Heart left ventricle (tissue), 16 donors: ENCODE measurements around the gene IDUA. TPM values are rescaled to one million over a fixed set of nuclear protein-coding genes. Genes with fewer than 3 reads are reported as not detected.

ENCODE experiments used
- ATAC-seq, 4 donors: fragments of 200-7000 bp; cut with Tn5 transposase; one replicate each; pipeline ENCODE4 v1.9.1; 2020 to 2022; ENCODE audit warnings: moderate library complexity in 4 of 4, mild to moderate bottlenecking in 3 of 4, moderate number of reproducible peaks in 1 of 4
- DNase-seq, 5 donors: peaks; one replicate each; pipeline ENCODE4 v3.0.0-alpha.2; 2020
- H3K27ac ChIP-seq, 12 donors: fragments of 200-600 bp; sonication (generic) in 4 of 12; one replicate each; pipeline versions ENCODE4 v1.5.0 to v1.8.0; 2016 to 2022; ENCODE audit warnings: mild to moderate bottlenecking in 2 of 12
- H3K27me3 ChIP-seq, 9 donors: fragments of 200-600 bp; sonication (generic) in 2 of 9; one replicate each; pipeline versions ENCODE4 v1.5.1 to v1.8.0; 2016 to 2022; ENCODE audit warnings: mild to moderate bottlenecking in 3 of 9
- H3K36me3 ChIP-seq, 9 donors: fragments of 200-600 bp; sonication (generic) in 2 of 9; one replicate each; pipeline versions ENCODE4 v1.5.0 to v1.8.0; 2018 to 2022; ENCODE audit warnings: mild to moderate bottlenecking in 2 of 9
- H3K4me1 ChIP-seq, 12 donors: fragments of 200-600 bp; sonication (generic) in 4 of 12; one replicate each; pipeline versions ENCODE4 v1.5.0 to v1.8.0; 2016 to 2022; ENCODE audit warnings: mild to moderate bottlenecking in 3 of 12
- H3K4me3 ChIP-seq, 12 donors: fragments of 200-600 bp; sonication (generic) in 4 of 12; one replicate each; pipeline versions ENCODE4 v1.5.0 to v1.8.0; 2017 to 2022; ENCODE audit warnings: mild to moderate bottlenecking in 9 of 12, moderate library complexity in 4 of 12
- H3K9me3 ChIP-seq, 12 donors: fragments of 200-600 bp; sonication (generic) in 4 of 12; one replicate each; pipeline versions ENCODE4 v1.5.0 to v1.8.0; 2016 to 2022; ENCODE audit warnings: mild to moderate bottlenecking in 1 of 12
- CTCF ChIP-seq, 12 donors: fragments of 200-600 bp; sonication (generic) in 4 of 12; IDR thresholded peaks; one replicate each; pipeline versions ENCODE4 v1.5.0 to v1.8.0; 2018 to 2022; ENCODE audit warnings: antibody characterized with exemption in 12 of 12, mild to moderate bottlenecking in 5 of 12
- POLR2A ChIP-seq, 2 donors: fragments of 450-650 bp; IDR thresholded peaks; one replicate each; pipeline ENCODE4 v1.6.1; 2017; ENCODE audit warnings: antibody characterized with exemption in 2 of 2, mild to moderate bottlenecking in 2 of 2, moderate library complexity in 2 of 2
- WGBS, 4 donors: extraction: QIAGEN DNeasy Blood & Tissue Kit in 2 of 4; methylation state at CpG; one replicate each; pipeline versions ENCODE4 v1.1.5 to v1.1.7; 2013 to 2018; 5-methylcytosine and 5-hydroxymethylcytosine counted together
- intact Hi-C, 10 donors: fragments of 100-400 bp; cut with DNase I; formaldehyde crosslinking; loops; one replicate each; pipeline versions ENCODE4 v1.11.1 to v1.14.2; 2022
- polyA plus RNA-seq, 2 donors: library from polyadenylated mRNA; stranded (reverse); fragments of 200-250 nt; gene quantifications; one replicate each; pipeline ENCODE4 v1.2.3, GENCODE V29; 2013
- total RNA-seq, 9 donors: library from RNA; depleted of rRNA in 2 of 9; stranded (reverse); fragments of >200 nt in 2 of 9; fragmentation: NEBNext Ultra II Directional in 3 of 9; extraction: Animal tissue kit (Norgen Biotek cat#: 25700) in 3 of 9; gene quantifications; one replicate each; pipeline versions ENCODE4 v1.1.0 to v1.2.4, GENCODE V29; 2016 to 2023
- donor health status: ischemic (EF 13 %, LVEDD 7.1; RV severe dilation, severe dysfunction).
- donor health status: healthy with polysubstance abuse.
- donor health status: DM: no; HTN: yes; CAD: no.
- donor health status: DM: no; HTN: no; CAD: no.
- donor health status: ischemic (EF 25% LVEDD 6.9; RV normal size, moderate dysfunction).
- donor health status: ischemic (EF 25% LVEDD 5.7; RV mildly dilated, moderate dysfunction).
- donor health status: healthy.
- donor health status: DM: yes; HTN: yes; CAD: no.
- donor health status: ischemic (EF 35%, LVEDD 5.7; RV mildly dilated, moderate dysfunction).
- donor health status: nonischemic (EF 11% LVEDD 7.7; RV severe dilation, severe dysfunction).
- donor health status: DM: yes; HTN: yes; CAD: no.
- donor health status: PGD.
- donor health status: ischemic (EF 29% LVEDD 5.4; RV normal size, mild dysfunction).
- donor health status: nonischemic (EF 23%, LVEDD 6.1; RV moderate dilation, normal function).

Gene IDUA
- total and polyA plus RNA-seq, 11 donors: 3.2 to 17.4 (median 6.8) TPM

DNA sequence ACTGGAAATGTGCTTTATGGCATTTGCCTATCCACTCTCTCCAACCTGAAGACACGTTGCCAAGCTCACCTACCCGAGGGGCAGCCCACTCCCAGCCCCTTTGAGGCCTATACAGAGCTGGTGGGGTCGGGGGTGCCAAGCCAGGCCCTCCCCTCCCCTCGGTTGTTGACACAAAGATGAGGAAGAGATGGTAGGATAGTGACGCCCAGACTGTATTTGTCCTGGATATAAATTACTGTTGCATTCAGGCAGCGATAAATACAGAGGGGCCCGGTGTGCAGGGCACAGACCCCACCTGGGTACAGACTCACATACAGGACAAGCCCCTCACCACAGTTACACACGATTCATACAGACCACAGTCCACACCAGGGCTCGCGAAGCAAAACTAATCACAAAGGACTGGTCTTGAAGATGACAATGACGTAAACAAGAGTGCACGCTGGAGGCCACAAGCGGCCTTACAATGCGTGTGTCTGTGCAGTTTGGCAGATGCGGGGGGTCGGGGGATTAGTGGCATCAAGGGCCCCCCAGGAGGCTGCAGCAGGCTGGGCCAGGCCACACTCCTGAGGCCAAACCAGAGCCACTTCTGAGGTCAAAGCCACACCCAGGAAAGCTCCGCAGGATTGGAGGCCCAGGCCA, 28.0 kb upstream of the IDUA start:
- ATAC-seq (peak in 1 of 4 donors; percentile 2), DNase-seq (peak in 1 of 5 donors; percentile 21)
- no peak overlapping the region for H3K27ac ChIP-seq
- no peaks in the 10 kb centered on the region for H3K9me3 ChIP-seq
- peaks cover 0 to 73% (median 27%) of the 10 kb centered on the region in 9 donors for H3K36me3 ChIP-seq
- H3K4me3 ChIP-seq: no peak overlapping the region
- intact Hi-C loops: no loop called here
- no peaks in the 10 kb centered on the region for H3K4me1 ChIP-seq
- no peaks in the 10 kb centered on the region for H3K27me3 ChIP-seq
- TF ChIP-seq CTCF (IDR thresholded peaks at IDR 0.05) (no peak), POLR2A (IDR thresholded peaks at IDR 0.05) (no peak)
- WGBS, 4 donors: 83 to 88% (median 84%) methylated on average over 16 to 17 of the region's 17 CpGs

DNA sequence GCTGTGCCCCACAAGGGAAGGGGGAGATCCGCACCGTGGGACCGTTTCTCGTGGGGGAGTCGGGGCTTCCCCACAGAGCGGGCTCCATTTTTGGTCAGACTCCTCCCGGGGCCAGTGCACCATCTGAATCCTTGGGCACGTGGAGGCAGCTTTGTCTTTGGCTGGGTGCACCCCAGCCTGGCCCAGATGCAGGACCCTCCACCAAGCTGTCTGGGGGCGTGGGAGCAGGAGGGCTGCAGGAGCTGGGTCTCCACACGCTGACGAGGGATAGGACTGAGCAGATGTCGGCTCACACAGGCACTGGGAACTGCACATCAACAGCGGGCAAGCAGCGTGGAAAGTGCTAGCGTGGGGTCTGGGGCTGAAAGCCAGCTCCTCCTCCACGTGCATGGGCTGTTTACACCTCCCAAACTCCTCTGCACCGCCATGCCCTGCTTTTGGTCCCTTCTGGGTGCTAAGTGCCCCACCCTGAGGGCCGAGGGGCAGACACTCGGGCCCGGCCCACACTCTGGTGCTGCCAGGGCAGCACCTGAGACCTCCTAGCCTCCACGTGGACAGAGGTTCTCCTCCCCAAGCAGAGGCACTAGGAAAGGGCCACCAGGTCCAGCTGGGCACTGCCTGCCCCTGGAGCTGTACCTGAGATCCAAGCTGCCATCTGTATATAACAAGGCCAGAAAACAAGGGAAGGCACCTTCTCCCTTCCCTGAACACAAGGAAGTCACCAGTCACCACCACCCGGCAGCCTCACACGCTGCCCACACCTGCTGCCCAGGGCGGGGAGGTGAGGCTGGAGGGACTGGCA, 27.3 kb upstream of the IDUA start:
- 84 to 86% (median 85%) methylated on average over 19 to 24 of the region's 24 CpGs for WGBS, 4 donors
- Histone ChIP-seq H3K36me3 (peaks cover 0 to 75% (median 23%) of the 10 kb centered on the region in 9 donors), H3K4me1 (no peaks in the 10 kb centered on the region), H3K27me3 (no peaks in the 10 kb centered on the region), H3K4me3 (no peak overlapping the region), H3K27ac (no peak overlapping the region), H3K9me3 (no peaks in the 10 kb centered on the region)
- intact Hi-C loops: no loop called here
- TF ChIP-seq CTCF (IDR thresholded peaks at IDR 0.05) (no peak), POLR2A (IDR thresholded peaks at IDR 0.05) (no peak)
- DNase-seq (peak in 2 of 5 donors; percentile 15 to 28), ATAC-seq (peak in 1 of 4 donors; percentile 2)

GRCh38 chr4:960140-960635, 26.7 kb upstream of the IDUA start:
- no peak for DNase-seq
- peaks cover 0 to 76% (median 20%) of the 10 kb centered on the region in 9 donors for H3K36me3 ChIP-seq
- 88 to 93% (median 91%) methylated on average over 10 to 16 of the region's 16 CpGs for WGBS, 4 donors
- TF ChIP-seq POLR2A (IDR thresholded peaks at IDR 0.05) (no peak), CTCF (IDR thresholded peaks at IDR 0.05) (no peak)
- intact Hi-C loops: no loop called here
- ATAC-seq: peak in 2 of 4 donors; percentile 2 to 6
- no peaks in the 10 kb centered on the region for H3K4me1 ChIP-seq
- no peaks in the 10 kb centered on the region for H3K9me3 ChIP-seq
- H3K27me3 ChIP-seq: no peaks in the 10 kb centered on the region
- H3K4me3 ChIP-seq: no peak overlapping the region
- no peak overlapping the region for H3K27ac ChIP-seq
